Transverse colon (tissue), 4 donors: ENCODE data around the gene COMP.

Experiments used
- EP300 ChIP-seq: sonication (generic); formaldehyde crosslinking; IDR thresholded peaks from one replicate; pipeline ENCODE4 v1.6.1; 2017; ENCODE audit warnings: antibody characterized with exemption, low read depth
- POLR2A ChIP-seq: fragments of 450-650 bp; IDR thresholded peaks from one replicate; pipeline ENCODE4 v1.6.1; 2016; ENCODE audit warnings: antibody characterized with exemption, mild to moderate bottlenecking, moderate library complexity
- POLR2AphosphoS5 ChIP-seq, 3 donors: sonication (generic); formaldehyde crosslinking; IDR thresholded peaks; one replicate each; pipeline ENCODE4 v1.6.1; 2016; ENCODE audit warnings: antibody characterized with exemption in 3 of 3
- TF ChIP-seq, protein P1 (sequence below), 5 experiments: fragments of 200-600 bp in 3 of 5; fragments of 450-650 bp in 2 of 5; sonication (generic) in 3 of 5; IDR thresholded peaks; 1 replicate in 2 of 5; 2 replicates in 3 of 5; pipeline ENCODE4 v1.5.1; 2016 to 2017; ENCODE audit warnings: antibody characterized with exemption in 5 of 5, inconsistent platforms in 3 of 5, mild to moderate bottlenecking in 2 of 5, moderate library complexity in 1 of 5

DNA sequence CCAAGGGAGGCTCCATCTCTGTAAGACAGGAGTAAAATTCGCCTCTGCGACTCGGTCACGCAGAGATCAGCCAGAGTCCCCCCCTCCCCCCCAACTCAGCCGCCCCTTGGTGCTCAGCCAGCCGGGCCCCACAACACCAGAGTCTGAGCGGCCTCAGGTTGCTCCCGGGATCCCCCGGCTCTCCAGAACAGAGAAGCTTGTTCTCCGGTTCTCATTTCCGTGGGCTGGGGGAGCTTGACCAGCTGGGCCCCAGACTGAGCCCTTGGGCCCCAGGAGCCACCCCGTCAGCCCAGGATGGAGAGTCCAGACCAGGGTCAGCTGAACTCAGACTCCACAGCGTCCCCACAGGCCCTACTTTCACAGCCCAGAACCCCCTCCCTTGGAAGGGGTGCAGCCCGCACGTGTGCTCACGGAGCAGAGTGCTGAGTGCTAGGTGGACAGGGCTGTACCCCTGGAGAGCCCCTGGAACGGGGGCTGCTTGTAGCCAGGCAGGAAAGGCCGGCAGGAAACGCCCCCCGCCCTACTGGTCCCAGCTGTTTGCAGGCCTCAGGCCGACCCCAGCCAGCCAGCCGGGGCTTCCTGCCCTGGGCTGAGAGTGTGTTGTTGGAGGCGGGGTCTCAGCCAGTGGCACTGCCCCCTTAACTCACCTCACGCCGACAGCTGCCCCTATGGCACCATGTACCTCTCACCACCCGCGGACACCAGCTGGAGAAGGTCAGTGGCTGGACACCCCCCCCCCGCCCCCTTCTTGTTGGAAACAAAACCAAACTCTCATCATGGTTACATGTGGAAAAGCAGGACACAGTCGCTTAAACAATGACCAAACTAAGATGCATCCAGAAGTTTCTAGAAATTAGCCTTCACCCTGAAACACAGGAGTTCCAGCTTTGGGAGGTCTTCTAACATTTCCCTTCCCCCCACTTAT, 44.4 kb downstream of the COMP start:
- TF ChIP-seq POLR2AphosphoS5 (IDR thresholded peaks at IDR 0.05) (no peak), POLR2A (no peak), EP300 (no peak)
- TF ChIP-seq, protein P1, sequence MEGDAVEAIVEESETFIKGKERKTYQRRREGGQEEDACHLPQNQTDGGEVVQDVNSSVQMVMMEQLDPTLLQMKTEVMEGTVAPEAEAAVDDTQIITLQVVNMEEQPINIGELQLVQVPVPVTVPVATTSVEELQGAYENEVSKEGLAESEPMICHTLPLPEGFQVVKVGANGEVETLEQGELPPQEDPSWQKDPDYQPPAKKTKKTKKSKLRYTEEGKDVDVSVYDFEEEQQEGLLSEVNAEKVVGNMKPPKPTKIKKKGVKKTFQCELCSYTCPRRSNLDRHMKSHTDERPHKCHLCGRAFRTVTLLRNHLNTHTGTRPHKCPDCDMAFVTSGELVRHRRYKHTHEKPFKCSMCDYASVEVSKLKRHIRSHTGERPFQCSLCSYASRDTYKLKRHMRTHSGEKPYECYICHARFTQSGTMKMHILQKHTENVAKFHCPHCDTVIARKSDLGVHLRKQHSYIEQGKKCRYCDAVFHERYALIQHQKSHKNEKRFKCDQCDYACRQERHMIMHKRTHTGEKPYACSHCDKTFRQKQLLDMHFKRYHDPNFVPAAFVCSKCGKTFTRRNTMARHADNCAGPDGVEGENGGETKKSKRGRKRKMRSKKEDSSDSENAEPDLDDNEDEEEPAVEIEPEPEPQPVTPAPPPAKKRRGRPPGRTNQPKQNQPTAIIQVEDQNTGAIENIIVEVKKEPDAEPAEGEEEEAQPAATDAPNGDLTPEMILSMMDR (IDR thresholded peaks at IDR 0.05), result no peak
